HepG2 (cell line): ENCODE results near the gene ESR2.

Experiments used
- BCL6 ChIP-seq: IDR thresholded peaks from 2 replicates; pipeline ENCODE4 v1.6.1; 2016; ENCODE audit warnings: missing genetic modification reagents, missing compliant biosample characterization
- CREBL2 ChIP-seq: sonication (generic); formaldehyde crosslinking; IDR thresholded peaks from 2 replicates; pipeline ENCODE4 v1.8.1; 2023; ENCODE audit warnings: missing genetic modification reagents, mild to moderate bottlenecking, borderline replicate concordance
- GATAD1 ChIP-seq: IDR thresholded peaks from 2 replicates; pipeline ENCODE4 v1.6.1; 2016; ENCODE audit warnings: missing genetic modification reagents, missing compliant biosample characterization
- GPBP1L1 ChIP-seq: sonication (generic); formaldehyde crosslinking; IDR thresholded peaks from 2 replicates; pipeline ENCODE4 v1.5.0; 2020; ENCODE audit warnings: mild to moderate bottlenecking, missing genetic modification reagents
- HMG20B ChIP-seq: conservative IDR thresholded peaks from 2 replicates; pipeline ENCODE4 v1.6.1; 2016; ENCODE audit warnings: missing genetic modification reagents, missing compliant biosample characterization
- MLXIP ChIP-seq: sonication (generic); formaldehyde crosslinking; IDR thresholded peaks from 2 replicates; pipeline ENCODE4 v1.9.0; 2021; ENCODE audit warnings: missing genetic modification reagents, borderline replicate concordance
- MXD3 ChIP-seq: IDR thresholded peaks from 2 replicates; pipeline ENCODE4 v1.6.1; 2016; ENCODE audit warnings: mild to moderate bottlenecking, missing biosample characterization, missing genetic modification reagents
- RBM22 ChIP-seq: fragments of 200-400 bp; formaldehyde crosslinking; optimal IDR thresholded peaks from 2 replicates; pipeline ENCODE3; 2017; ENCODE audit warnings: mild to moderate bottlenecking, low read length, moderate library complexity
- RNF2 ChIP-seq: fragments of 450-650 bp; conservative IDR thresholded peaks from 2 replicates; pipeline ENCODE4 v1.6.1; 2016; ENCODE audit warnings: low read depth
- STAT5B ChIP-seq: sonication (generic); formaldehyde crosslinking; IDR thresholded peaks from 2 replicates; pipeline ENCODE4 v1.4.0; 2020; ENCODE audit warnings: missing genetic modification reagents
- TAF1 ChIP-seq: sonication (generic); formaldehyde crosslinking; IDR thresholded peaks from 2 replicates; pipeline ENCODE4 v1.4.0; 2020; ENCODE audit warnings: missing genetic modification reagents
- ZNF335 ChIP-seq: sonication (generic); formaldehyde crosslinking; IDR thresholded peaks from 2 replicates; pipeline ENCODE4 v1.4.0; 2020; ENCODE audit warnings: missing genetic modification reagents

- TF ChIP-seq MXD3 (CRISPR knock-in tag) (no peak), GATAD1 (CRISPR knock-in tag) (no peak), STAT5B (no peak), CREBL2 (no peak), RNF2 (no peak), TAF1 (CRISPR knock-in tag) (no peak), MLXIP (CRISPR knock-in tag) (no peak), GPBP1L1 (no peak), ZNF335 (CRISPR knock-in tag) (no peak), BCL6 (CRISPR knock-in tag) (no peak), HMG20B (no peak), RBM22 (no peak)
Measured at GRCh38 chr14:64107438-64107837, 186.7 kb downstream of the ESR2 start.
